Limb (tissue), 2 donors: ENCODE data around the gene COL21A1.

ENCODE experiments used
- DNase-seq, 2 donors: peaks; one replicate each; pipeline ENCODE4 v3.0.0-alpha.2; 2016; ENCODE audit errors: extremely low spot score in 2 of 2

Gene COL21A1

GRCh38 chr6:56109149-56109548, 138.2 kb downstream of the COL21A1 start:
- DNase-seq: no peak

GRCh38 chr6:56106231-56106630, 141.1 kb downstream of the COL21A1 start:
- DNase-seq: no peak

GRCh38 chr6:56104591-56104990, 142.8 kb downstream of the COL21A1 start:
- no peak for DNase-seq

DNA sequence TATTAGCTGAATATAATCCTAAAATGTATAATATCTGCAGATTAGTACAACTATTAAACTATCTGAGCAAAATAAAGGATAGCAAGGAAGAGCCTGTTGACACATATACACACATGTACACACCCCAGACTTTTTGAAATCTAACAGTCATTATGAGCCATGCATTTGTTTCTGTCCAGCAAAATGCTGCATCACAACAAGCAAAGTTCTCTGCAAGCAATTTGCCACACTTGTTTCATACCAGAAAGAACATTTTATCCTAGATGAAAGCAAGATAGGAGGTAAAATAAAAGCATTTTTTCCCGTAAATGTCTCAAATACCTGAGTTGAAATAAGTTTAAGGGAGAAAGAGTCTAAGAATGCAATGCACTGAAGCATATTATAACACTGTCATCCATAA, 145.2 kb downstream of the COL21A1 start:
- DNase-seq: no peak

GRCh38 chr6:56101141-56101553, 146.2 kb downstream of the COL21A1 start:
- DNase-seq: no peak

- peak in 1 of 2 donors; percentile 22 for DNase-seq
Measured at GRCh38 chr6:56096946-56097621, 150.3 kb downstream of the COL21A1 start.

GRCh38 chr6:56096541-56096940, 150.8 kb downstream of the COL21A1 start:
- DNase-seq: no peak

GRCh38 chr6:56093776-56094175, 153.6 kb downstream of the COL21A1 start:
- DNase-seq: no peak

DNA sequence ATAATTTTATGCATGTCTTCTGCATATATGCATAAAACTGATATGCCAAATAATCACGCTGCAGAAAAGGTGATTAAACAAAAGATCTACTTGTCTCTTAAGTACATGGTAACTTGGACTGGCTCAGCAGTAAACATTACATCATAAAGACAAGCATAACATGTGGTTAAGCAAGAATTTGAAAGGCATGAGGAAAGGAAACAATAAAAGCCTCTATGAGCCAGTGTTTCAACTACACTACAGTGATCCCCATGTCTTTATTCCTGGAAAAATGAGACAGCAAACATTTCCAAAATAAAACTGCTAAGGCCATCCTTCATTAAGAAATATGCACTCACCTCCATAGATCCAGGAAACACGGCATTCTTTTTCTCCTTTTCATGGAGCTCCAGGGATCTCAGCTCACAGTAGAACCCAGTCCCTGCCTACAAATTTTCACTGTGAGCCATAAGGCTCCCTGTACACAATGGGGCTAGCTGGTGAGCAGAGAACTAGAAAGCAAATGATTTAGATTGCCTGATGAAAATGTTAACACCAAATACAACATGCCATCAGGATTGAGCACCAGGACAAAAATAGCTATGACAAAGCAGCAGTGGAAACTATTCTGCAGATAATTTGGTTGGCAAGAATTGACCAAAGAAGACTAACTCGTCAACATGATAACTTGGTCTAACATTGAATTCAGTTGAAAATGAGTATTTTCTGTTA, 156.1 kb downstream of the COL21A1 start:
- DNase-seq: peak in 1 of 2 donors; percentile 51

- DNase-seq: no peak
Measured at GRCh38 chr6:56088641-56089040, 158.7 kb downstream of the COL21A1 start.

GRCh38 chr6:56087421-56087820, 160.0 kb downstream of the COL21A1 start:
- no peak for DNase-seq

DNA sequence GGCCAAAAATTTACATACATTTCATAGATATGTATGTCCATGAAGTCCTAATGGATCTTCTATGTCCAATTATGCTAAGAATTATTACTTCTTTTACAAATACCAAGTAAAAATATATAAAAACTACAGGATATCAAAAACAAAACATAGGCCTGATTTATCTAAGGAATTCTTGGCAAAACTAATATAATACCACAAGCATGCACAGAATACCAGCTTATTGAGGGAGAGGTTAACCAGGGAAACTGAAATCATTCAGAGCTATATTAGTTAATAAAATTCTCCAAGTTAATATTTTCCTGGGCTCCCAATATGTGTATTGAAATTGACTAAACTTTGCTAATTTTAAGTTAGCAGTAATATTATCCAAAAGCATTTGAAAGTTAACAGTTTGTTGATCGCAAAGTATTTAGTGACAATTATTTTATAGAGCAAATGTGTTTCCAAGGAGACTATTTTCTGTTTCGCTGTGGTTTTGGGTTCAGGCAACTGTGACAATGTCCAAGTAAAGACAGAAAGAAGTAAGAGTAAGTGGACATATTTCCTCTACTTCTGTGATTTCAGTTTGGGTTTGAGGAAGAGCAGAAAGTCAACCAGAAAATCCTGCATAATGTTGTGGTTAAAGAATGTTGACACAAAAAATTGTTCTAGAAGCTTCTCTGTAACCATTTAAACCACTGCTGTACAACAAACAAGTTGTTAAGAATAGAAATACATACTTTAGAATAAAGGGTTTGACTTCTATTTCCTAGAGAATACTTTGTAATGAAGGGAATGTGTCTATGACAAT, 167.4 kb downstream of the COL21A1 start:
- DNase-seq: no peak

GRCh38 chr6:56076033-56076432, 171.3 kb downstream of the COL21A1 start:
- DNase-seq: no peak

DNA sequence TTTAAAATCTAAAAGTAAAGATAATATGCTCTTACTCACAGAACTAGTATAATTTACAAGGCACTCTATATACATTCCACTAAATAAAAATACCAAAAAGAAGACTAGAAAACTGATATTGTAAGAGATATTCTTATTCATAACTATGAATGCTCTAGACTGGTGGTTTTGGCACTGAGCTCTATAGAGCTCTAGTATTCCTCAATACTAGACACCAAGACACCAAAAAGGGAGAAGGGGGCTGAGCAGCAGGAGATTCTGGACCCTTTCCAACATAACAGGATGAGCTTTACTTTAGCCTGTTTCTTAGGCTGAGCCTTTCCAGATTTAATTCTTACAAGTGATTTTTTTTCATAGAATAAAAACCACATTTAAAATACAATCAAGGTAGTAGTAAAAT, 173.6 kb downstream of the COL21A1 start:
- DNase-seq: no peak

DNA sequence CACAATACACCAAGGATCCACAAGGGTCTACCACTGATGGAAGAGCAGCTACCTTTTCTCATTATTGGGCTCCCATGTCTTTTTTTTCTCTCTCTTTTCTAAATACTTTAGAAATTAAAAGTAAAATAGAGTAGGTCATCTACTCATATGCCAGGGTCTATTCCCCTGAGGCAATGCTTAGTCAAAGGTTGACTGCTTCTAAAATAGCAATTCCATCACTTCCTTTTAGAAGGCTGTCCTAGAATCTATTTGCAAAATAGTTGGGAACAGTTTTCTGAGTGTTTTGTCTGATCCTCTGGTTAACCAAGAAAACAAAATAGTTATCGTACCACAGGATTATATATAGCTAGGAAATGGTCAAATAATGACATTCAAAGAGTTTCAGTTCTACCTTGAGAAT, 174.1 kb downstream of the COL21A1 start:
- no peak for DNase-seq

DNA sequence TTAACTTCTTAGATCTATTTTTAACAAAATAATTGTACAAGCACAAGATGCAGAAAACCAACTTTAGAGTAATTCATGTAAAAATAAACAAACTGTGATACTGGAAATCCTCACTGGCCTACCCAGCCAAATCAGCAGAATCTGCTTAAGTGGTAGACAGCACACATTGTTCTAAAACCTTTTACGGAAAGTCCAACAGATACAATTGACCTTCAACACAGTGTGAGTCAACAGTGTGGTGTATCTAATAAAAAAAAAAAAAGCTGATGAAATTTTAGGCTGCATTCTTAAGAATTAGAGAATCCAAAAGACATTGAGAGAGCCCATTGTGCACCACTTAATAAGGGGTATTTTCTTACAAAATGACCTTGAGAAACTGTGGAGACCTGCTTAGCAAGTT, 174.5 kb downstream of the COL21A1 start:
- no peak for DNase-seq

DNA sequence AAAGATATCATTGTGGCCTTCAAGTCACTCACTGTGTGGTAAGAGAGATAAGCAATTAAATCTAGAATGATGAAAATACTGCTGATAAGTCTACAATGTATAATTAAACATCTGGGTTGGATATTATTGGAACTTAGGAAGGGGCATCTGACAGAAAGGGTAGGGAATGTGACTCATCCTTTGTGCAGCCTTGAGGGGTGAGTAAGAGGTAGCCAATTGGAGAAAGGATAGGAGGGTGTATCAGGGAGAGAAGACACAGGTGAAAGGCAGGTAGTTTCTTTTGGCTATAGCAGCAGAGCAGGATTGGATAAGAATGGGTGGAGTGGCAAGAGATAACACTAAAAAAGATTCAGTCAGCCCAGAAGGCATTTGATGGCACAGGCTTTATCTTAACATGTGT, 182.0 kb downstream of the COL21A1 start:
- DNase-seq: no peak

- peak in 1 of 2 donors; percentile 54 for DNase-seq
Measured at GRCh38 chr6:56062836-56063235, 184.5 kb downstream of the COL21A1 start.

- no peak for DNase-seq
Measured at GRCh38 chr6:56058636-56059035, 188.7 kb downstream of the COL21A1 start.

- no peak for DNase-seq
Measured at GRCh38 chr6:56055081-56055704, 192.2 kb downstream of the COL21A1 start.

DNA sequence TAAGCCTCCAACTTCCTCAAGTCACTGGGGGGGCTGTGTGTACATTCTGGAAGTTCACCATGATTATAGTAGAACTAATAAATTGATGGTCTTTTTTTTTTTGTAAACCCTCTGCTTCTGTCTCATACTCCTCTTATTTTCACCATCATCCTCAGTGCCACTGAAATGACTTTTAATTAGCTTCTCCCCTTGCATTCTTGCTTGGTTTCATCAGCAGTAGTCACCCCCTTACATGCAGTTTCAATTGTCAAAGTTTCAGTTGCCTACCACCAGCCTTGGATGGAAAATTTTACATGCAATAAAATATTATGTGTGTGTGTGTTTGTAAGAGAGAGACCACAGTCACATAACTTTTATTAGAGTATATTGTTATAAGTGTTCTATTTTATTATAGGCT, 196.2 kb downstream of the COL21A1 start:
- DNase-seq: no peak
